Gastroesophageal sphincter (tissue), 4 donors: ENCODE measurements around the gene ZNF816. TPM values are rescaled to one million over a fixed set of nuclear protein-coding genes. Genes with fewer than 3 reads are reported as not detected.
"Not testable (repeated sequence)": the region's sequence is repeated elsewhere in the genome, so short reads cannot be mapped to it uniquely, and the experiment has no call there.

Experiments
- ATAC-seq: fragments of 150-250 bp; one replicate; pipeline ENCODE4 v1.9.1; 2016; ENCODE audit warnings: mild to moderate bottlenecking, moderate library complexity
- H3K27ac ChIP-seq, 4 donors: fragments of 200-600 bp; sonication (generic) in 3 of 4; 1 replicate in 3 of 4; 2 replicates in 1 of 4; pipeline ENCODE4 v1.5.1; 2016 to 2019
- H3K27me3 ChIP-seq: fragments of 200-600 bp; sonication (generic); one replicate; pipeline ENCODE4 v1.5.1; 2019
- H3K36me3 ChIP-seq, 2 donors: fragments of 200-600 bp; sonication (generic); one replicate each; pipeline ENCODE4 v1.5.1; 2019; ENCODE audit warnings: control low read depth in 1 of 2
- H3K4me1 ChIP-seq, 3 donors: fragments of 200-600 bp; sonication (generic); 1 replicate in 2 of 3; 2 replicates in 1 of 3; pipeline ENCODE4 v1.5.1; 2016 to 2019; ENCODE audit warnings: control low read depth in 2 of 3
- H3K4me3 ChIP-seq, 2 donors: fragments of 200-600 bp; sonication (generic); one replicate each; pipeline ENCODE4 v1.5.1; 2019; ENCODE audit warnings: mild to moderate bottlenecking in 1 of 2, moderate library complexity in 1 of 2
- H3K9me3 ChIP-seq, 3 donors: fragments of 200-600 bp; sonication (generic); one replicate each; pipeline ENCODE4 v1.5.1; 2017 to 2019; ENCODE audit warnings: control low read depth in 2 of 3
- CTCF ChIP-seq, 4 experiments: fragments of 200-600 bp in 2 of 4; fragments of 450-650 bp in 2 of 4; sonication (generic) in 1 of 4; IDR thresholded peaks; one replicate each; pipeline ENCODE4 v1.5.1; 2017 to 2019; ENCODE audit warnings: antibody characterized with exemption in 4 of 4, mild to moderate bottlenecking in 2 of 4, moderate library complexity in 2 of 4
- EP300 ChIP-seq: sonication (generic); formaldehyde crosslinking; IDR thresholded peaks from one replicate; pipeline ENCODE4 v1.6.1; 2017; ENCODE audit warnings: antibody characterized with exemption, mild to moderate bottlenecking
- POLR2A ChIP-seq, 2 donors: fragments of 450-650 bp; IDR thresholded peaks; one replicate each; pipeline ENCODE4 v1.6.1; 2017; ENCODE audit warnings: antibody characterized with exemption in 2 of 2, mild to moderate bottlenecking in 2 of 2, moderate library complexity in 1 of 2
- POLR2AphosphoS5 ChIP-seq: sonication (generic); formaldehyde crosslinking; IDR thresholded peaks from one replicate; pipeline ENCODE4 v1.6.1; 2017; ENCODE audit warnings: antibody characterized with exemption
- WGBS, 2 donors: methylation state at CpG; one replicate each; pipeline ENCODE4 v1.1.5; 2018; ENCODE audit warnings: low coverage in 1 of 2; 5-methylcytosine and 5-hydroxymethylcytosine counted together
- total RNA-seq, 4 donors: library from RNA; depleted of rRNA; stranded (reverse); fragments of >200 nt; gene quantifications; one replicate each; pipeline ENCODE4 v1.1.0, GENCODE V29; 2016

Gene ZNF816
- total RNA-seq, 4 donors from 2014 or later = 5.3 to 7.8 (median 6.8) TPM

DNA sequence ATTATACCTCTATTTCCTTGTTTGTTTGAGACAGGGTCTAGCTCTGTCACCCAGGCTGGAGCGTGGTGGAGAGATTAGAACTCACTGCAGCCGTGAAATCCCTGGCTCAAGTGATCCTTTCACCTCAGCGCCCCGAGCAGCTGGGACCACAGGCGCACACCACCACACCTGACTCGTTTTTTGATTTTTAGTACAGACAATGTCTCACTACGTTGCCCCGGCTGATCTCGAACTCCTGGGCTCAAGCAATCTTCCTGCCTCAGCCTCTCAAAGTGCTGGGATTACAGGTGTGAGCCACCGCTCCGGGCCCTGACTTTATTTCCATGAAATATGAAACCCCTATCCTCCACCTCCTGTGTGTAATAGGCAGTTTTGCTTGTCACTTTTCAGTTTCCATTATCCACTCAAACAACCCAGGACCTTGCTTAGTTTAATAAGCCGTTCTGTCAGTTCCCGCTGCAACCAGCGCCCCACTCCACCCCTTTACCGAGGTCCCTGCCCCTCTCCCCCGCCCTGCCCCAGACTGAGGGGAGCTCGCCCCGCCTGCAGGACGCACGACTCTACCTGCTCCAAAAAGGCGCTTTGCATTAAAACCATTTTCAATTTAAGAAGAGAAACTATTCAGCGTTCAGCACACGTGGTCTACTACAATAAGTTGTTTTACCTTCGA is 16.9 kb downstream of the ZNF816 start:
- no peak for ATAC-seq
- Histone ChIP-seq H3K36me3 (peaks cover 2 to 24% of the 10 kb centered on the region in 2 donors), H3K27ac (no peak overlapping the region), H3K4me1 (peaks cover 0 to 21% (median 0%) of the 10 kb centered on the region in 3 donors), H3K4me3 (no peak overlapping the region), H3K27me3 (peaks cover 7% of the 10 kb centered on the region), H3K9me3 (peaks cover 0 to 46% (median 4%) of the 10 kb centered on the region in 3 donors)
- TF ChIP-seq CTCF (IDR thresholded peaks at IDR 0.05) (no peak), POLR2A (IDR thresholded peaks at IDR 0.05) (no peak), EP300 (no peak), POLR2AphosphoS5 (no peak)
- WGBS, 2 donors = 53% methylated on average over 8 of the region's 24 CpGs; no CpG with 5 or more reads in 1 of the 2 donors

DNA sequence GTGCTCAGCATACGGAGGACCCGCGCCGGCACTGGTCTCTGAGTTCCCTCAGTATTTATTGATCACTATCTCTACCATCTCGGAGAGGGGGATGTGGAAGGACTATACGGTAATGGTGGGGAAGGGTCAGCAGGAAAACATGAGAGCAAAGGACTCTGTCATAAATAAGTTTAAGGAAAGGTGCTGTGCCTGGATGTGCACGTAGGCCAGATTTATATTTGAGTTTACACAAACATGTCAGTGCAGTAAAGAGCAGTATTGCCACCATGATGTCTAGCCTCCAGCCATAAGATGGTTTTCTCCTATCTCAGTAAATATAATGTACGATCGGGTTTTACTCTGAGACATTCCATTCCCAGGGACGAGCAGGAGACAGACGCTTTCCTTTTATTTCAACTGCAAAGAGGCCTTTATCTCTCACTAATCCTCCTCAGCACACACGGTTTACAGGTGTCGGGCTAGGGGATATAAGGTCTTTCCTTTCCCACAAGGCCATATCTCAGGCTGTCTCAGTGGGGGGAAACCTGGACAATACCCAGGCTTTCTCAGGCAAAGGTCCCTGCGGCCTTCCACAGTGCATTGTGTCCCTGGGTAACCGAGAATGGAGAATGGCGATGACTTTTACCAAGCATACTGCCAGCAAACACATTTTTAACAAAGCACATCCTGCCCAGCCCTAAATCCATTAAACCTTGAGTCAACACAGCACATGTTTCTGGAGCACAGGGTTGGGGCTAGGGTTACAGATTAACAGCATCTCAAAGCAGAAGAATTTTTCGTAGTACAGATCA is 17.8 kb downstream of the ZNF816 start:
- peaks cover 0 to 15% of the 10 kb centered on the region in 2 donors for H3K36me3 ChIP-seq
- not testable (repeated sequence) for ATAC-seq, H3K27me3 ChIP-seq, H3K4me3 ChIP-seq, H3K27ac ChIP-seq
- peaks cover 0 to 21% (median 0%) of the 10 kb centered on the region in 3 donors for H3K4me1 ChIP-seq
- peaks cover 0 to 37% (median 4%) of the 10 kb centered on the region in 3 donors for H3K9me3 ChIP-seq
- 84 to 86% methylated on average over 10 to 17 of the region's 17 CpGs for WGBS, 2 donors

- ATAC-seq = no peak
- TF ChIP-seq POLR2A (IDR thresholded peaks at IDR 0.05) (no peak), EP300 (no peak), CTCF (IDR thresholded peaks at IDR 0.05) (no peak), POLR2AphosphoS5 (no peak)
- 68 to 82% methylated on average over 4 to 13 of the region's 17 CpGs for WGBS, 2 donors
Observed at GRCh38 chr19:52943884-52944643, 18.6 kb downstream of the ZNF816 start.

DNA sequence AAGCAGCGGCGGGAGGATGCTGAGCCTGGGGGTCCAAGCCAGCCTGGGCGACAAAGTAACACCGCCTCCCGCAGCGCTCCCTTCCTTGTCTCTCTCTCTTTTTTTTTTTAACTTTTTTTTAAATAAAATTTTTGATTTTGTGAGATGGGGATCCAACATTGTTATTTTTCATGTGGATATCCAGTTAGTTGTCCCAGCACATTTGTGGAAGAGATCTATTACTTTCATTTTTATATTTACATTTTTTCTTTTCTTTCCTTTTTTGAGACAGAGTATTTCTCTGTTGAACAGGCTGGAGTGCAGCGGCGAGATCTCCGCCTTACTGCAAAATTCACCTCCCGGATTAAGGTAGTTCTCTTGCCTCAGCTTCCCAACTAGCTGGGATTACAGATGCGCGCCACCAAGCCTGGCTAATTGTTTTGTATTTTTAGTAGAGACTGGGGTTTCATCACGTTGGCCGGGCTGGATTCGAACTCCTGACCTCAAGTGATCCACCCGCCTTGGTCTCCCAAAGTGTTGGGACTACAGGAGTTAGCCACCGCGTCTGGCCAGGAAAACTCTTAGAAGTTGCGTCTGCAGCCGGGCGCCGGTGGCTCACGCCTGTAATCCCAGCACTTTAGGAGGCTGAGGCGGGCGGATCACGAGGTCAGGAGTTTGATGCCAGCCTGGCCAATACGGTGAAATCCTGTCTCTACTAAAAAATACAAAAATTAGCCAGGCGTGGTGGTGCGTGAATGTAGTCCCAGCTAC is 19.4 kb downstream of the ZNF816 start:
- peaks cover 3% of the 10 kb centered on the region for H3K27me3 ChIP-seq
- H3K4me3 ChIP-seq = peak overlapping the region; percentile 69 to 80
- no peak for ATAC-seq
- TF ChIP-seq CTCF (IDR thresholded peaks at IDR 0.05) (no peak), EP300 (no peak), POLR2AphosphoS5 (no peak), POLR2A (IDR thresholded peaks at IDR 0.05) (no peak)
- H3K9me3 ChIP-seq = peaks cover 0 to 21% (median 2%) of the 10 kb centered on the region in 3 donors
- H3K27ac ChIP-seq = peak overlapping the region in 3 of 4 donors; percentile 86 to 91 (median 87)
- no peaks in the 10 kb centered on the region for H3K36me3 ChIP-seq
- 42% methylated on average over 12 to 17 of the region's 29 CpGs for WGBS, 2 donors
- H3K4me1 ChIP-seq = peaks cover 0 to 21% (median 0%) of the 10 kb centered on the region in 3 donors

More at GRCh38 chr19:52943884-52944643, 18.6 kb downstream of the ZNF816 start:
- Histone ChIP-seq H3K4me1 (peaks cover 0 to 21% (median 0%) of the 10 kb centered on the region in 3 donors), H3K36me3 (peaks cover 0 to 6% of the 10 kb centered on the region in 2 donors), H3K27me3 (peaks cover 7% of the 10 kb centered on the region), H3K9me3 (peaks cover 0 to 28% (median 4%) of the 10 kb centered on the region in 3 donors), H3K4me3 (no peak overlapping the region), H3K27ac (no peak overlapping the region)
